Liver (tissue), 3 donors: Measurements from ENCODE around the gene ACP5.

ENCODE experiments used
- ATF3 ChIP-seq: IDR thresholded peaks from 2 replicates; pipeline ENCODE4 v1.6.1; 2016; ENCODE audit warnings: antibody characterized with exemption
- EGR1 ChIP-seq, 2 donors: IDR thresholded peaks; 2 replicates each; pipeline ENCODE4 v1.6.1; 2016 to 2018; ENCODE audit warnings: antibody characterized with exemption in 2 of 2, low read depth in 2 of 2
- GABPA ChIP-seq, 2 donors: IDR thresholded peaks in 1 of 2; conservative IDR thresholded peaks in 1 of 2; 2 replicates each; pipeline ENCODE4 v1.6.1; 2016; ENCODE audit warnings: antibody characterized with exemption in 2 of 2, mild to moderate bottlenecking in 1 of 2, moderate library complexity in 1 of 2
- JUND ChIP-seq, 2 donors: IDR thresholded peaks; 2 replicates each; pipeline ENCODE4 v1.6.1; 2016; ENCODE audit warnings: antibody characterized with exemption in 2 of 2
- MAX ChIP-seq: IDR thresholded peaks from 2 replicates; pipeline ENCODE4 v1.6.1; 2016; ENCODE audit warnings: antibody characterized with exemption
- NR2F2 ChIP-seq: IDR thresholded peaks from 2 replicates; pipeline ENCODE4 v1.6.1; 2016; ENCODE audit warnings: antibody characterized with exemption
- RAD21 ChIP-seq, 2 donors: IDR thresholded peaks; 2 replicates each; pipeline ENCODE4 v1.6.1; 2016; ENCODE audit warnings: antibody characterized with exemption in 2 of 2, mild to moderate bottlenecking in 2 of 2
- REST ChIP-seq: IDR thresholded peaks from 2 replicates; pipeline ENCODE4 v1.6.1; 2016; ENCODE audit warnings: antibody characterized with exemption, mild to moderate bottlenecking
- SP1 ChIP-seq: IDR thresholded peaks from 2 replicates; pipeline ENCODE4 v1.6.1; 2018; ENCODE audit warnings: antibody characterized with exemption, mild to moderate bottlenecking
- TAF1 ChIP-seq: conservative IDR thresholded peaks from 2 replicates; pipeline ENCODE4 v1.6.1; 2016; ENCODE audit warnings: antibody characterized with exemption, mild to moderate bottlenecking
- ZBTB33 ChIP-seq: IDR thresholded peaks from 2 replicates; pipeline ENCODE4 v1.6.1; 2016; ENCODE audit warnings: antibody characterized with exemption
- TF ChIP-seq, protein P1 (sequence below): fragments of 150-350 bp; IDR thresholded peaks from 2 replicates; pipeline ENCODE4 v1.5.1; 2017; ENCODE audit warnings: improper control_type of control experiment, low read depth, low read length; ENCODE audit not compliant: missing input control
- donor health status: healthy.
- donor health status: healthy.

GRCh38 chr19:11534538-11534937 lies 42.9 kb downstream of the ACP5 start:
- TF ChIP-seq, protein P1, sequence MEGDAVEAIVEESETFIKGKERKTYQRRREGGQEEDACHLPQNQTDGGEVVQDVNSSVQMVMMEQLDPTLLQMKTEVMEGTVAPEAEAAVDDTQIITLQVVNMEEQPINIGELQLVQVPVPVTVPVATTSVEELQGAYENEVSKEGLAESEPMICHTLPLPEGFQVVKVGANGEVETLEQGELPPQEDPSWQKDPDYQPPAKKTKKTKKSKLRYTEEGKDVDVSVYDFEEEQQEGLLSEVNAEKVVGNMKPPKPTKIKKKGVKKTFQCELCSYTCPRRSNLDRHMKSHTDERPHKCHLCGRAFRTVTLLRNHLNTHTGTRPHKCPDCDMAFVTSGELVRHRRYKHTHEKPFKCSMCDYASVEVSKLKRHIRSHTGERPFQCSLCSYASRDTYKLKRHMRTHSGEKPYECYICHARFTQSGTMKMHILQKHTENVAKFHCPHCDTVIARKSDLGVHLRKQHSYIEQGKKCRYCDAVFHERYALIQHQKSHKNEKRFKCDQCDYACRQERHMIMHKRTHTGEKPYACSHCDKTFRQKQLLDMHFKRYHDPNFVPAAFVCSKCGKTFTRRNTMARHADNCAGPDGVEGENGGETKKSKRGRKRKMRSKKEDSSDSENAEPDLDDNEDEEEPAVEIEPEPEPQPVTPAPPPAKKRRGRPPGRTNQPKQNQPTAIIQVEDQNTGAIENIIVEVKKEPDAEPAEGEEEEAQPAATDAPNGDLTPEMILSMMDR = no peak
- TF ChIP-seq TAF1 (no peak), MAX (no peak), JUND (IDR thresholded peaks at IDR 0.05) (no peak), GABPA (IDR thresholded peaks at IDR 0.05 in 1 of 2, conservative IDR thresholded peaks at IDR 0.05 in 1 of 2) (no peak), EGR1 (IDR thresholded peaks at IDR 0.05; ENCODE audit: low read depth in 2 of 2) (no peak), ATF3 (no peak), REST (no peak), SP1 (no peak), RAD21 (IDR thresholded peaks at IDR 0.05) (no peak), NR2F2 (no peak), ZBTB33 (no peak)
